Right kidney (tissue), 1 donor: ENCODE measurements around the gene PDGFD.
"Not testable (repeated sequence)": the region's sequence is repeated elsewhere in the genome, so short reads cannot be mapped to it uniquely, and the experiment has no call there.

Experiments used
- DNase-seq: peaks from one replicate; pipeline ENCODE4 v3.0.0-alpha.2; 2016

PDGFD gene

GRCh38 chr11:104055596-104055995 lies 108.4 kb downstream of the PDGFD start:
- DNase-seq: no peak

GRCh38 chr11:104054911-104055529 lies 108.9 kb downstream of the PDGFD start:
- no peak for DNase-seq

- no peak for DNase-seq
These were observed 110.0 kb downstream of the PDGFD start for GRCh38 chr11:104053743-104054478.

- no peak for DNase-seq
These were observed 112.2 kb downstream of the PDGFD start for GRCh38 chr11:104051778-104052177.

GRCh38 chr11:104049116-104049515 lies 114.8 kb downstream of the PDGFD start:
- DNase-seq: no peak

GRCh38 chr11:104046858-104047257 lies 117.1 kb downstream of the PDGFD start:
- not testable (repeated sequence) for DNase-seq

GRCh38 chr11:104046331-104046730 lies 117.6 kb downstream of the PDGFD start:
- DNase-seq: no peak

- DNase-seq: no peak
These were observed 120.2 kb downstream of the PDGFD start for GRCh38 chr11:104043678-104044239.

- no peak for DNase-seq
These were observed 120.8 kb downstream of the PDGFD start for GRCh38 chr11:104043142-104043541.

GRCh38 chr11:104041792-104042191 lies 122.2 kb downstream of the PDGFD start:
- no peak for DNase-seq

- DNase-seq: no peak
These were observed 127.0 kb downstream of the PDGFD start for GRCh38 chr11:104036995-104037394.

GRCh38 chr11:104036588-104036987 lies 127.4 kb downstream of the PDGFD start, which contains the start of gene DDI1:
Gene DDI1, plus strand, starts transcription at chr11:104036640. Its CDS starts 183 bp downstream, at chr11:104036823.
- DNase-seq: no peak

- DNase-seq: no peak
These were observed 130.4 kb downstream of the PDGFD start for GRCh38 chr11:104033561-104033960.

- no peak for DNase-seq
These were observed 130.8 kb downstream of the PDGFD start for GRCh38 chr11:104033134-104033533.

GRCh38 chr11:104028476-104029263 lies 135.3 kb downstream of the PDGFD start:
- no peak for DNase-seq

- DNase-seq: no peak
These were observed 139.4 kb downstream of the PDGFD start for GRCh38 chr11:104024572-104024971.

- no peak for DNase-seq
These were observed 148.1 kb downstream of the PDGFD start for GRCh38 chr11:104015649-104016415.

- no peak for DNase-seq
These were observed 152.9 kb downstream of the PDGFD start for GRCh38 chr11:104011044-104011443.

GRCh38 chr11:104009744-104010143 lies 154.2 kb downstream of the PDGFD start:
- no peak for DNase-seq

GRCh38 chr11:104005234-104005855 lies 158.6 kb downstream of the PDGFD start:
- DNase-seq: no peak

GRCh38 chr11:104003491-104003890 lies 160.5 kb downstream of the PDGFD start:
- no peak for DNase-seq
